HG03354 (cell line): ENCODE data around the gene HOXA9.

Experiments
- ATAC-seq: cut with Tn5 transposase; IDR thresholded peaks from one replicate; pipeline ENCODE4 v1.9.1; 2021; ENCODE audit warnings: mild to moderate bottlenecking; ENCODE audit not compliant: unreplicated experiment, poor library complexity, severe bottlenecking

The HOXA9 gene

DNA sequence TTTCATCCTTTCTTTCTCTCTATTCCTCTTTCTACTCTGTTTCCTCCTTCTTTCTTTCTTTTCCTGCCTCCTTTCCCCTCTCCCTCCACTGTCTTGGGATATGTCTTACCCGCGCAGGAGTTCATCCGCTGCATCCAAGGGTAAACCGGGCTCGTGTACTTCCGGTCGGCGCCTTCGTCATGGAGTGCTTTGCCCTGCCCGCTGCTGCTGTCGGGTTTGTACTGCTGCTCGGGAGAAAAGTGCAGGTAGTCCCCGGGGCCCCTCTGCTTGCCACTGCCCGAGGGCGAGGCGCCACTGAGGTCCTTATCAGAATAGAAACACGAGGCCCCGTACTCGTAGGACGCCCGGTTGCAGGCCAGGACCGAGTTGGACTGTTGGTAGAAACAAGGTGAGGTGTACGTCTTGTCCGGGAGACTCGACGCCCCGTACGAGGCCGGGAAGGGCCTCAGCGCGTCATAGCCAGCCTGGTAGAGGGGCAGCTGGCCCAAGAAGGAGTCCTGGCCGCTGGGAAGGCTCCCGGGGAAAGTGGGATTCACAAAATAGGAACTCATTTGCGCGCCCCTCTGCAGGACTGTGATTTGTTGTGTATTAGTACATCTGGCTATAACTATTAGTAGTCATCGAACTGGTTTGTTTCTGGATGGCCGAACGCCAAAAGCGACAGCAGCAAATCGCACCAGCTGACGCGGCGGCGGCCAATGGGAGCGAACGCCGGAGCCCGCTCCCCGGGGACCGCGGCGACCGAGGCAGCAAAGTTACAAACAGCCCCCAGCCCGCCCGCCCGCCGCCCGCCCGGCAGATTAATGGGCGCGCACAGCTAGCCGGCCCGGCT, 17.9 kb downstream of the HOXA9 start, which contains the start of gene HOXA6:
HOXA6 (minus strand) TSS at position 576 of the 832 bp plus-strand sequence; CDS start at position 551, 25 bp downstream.
- no peak for ATAC-seq

DNA sequence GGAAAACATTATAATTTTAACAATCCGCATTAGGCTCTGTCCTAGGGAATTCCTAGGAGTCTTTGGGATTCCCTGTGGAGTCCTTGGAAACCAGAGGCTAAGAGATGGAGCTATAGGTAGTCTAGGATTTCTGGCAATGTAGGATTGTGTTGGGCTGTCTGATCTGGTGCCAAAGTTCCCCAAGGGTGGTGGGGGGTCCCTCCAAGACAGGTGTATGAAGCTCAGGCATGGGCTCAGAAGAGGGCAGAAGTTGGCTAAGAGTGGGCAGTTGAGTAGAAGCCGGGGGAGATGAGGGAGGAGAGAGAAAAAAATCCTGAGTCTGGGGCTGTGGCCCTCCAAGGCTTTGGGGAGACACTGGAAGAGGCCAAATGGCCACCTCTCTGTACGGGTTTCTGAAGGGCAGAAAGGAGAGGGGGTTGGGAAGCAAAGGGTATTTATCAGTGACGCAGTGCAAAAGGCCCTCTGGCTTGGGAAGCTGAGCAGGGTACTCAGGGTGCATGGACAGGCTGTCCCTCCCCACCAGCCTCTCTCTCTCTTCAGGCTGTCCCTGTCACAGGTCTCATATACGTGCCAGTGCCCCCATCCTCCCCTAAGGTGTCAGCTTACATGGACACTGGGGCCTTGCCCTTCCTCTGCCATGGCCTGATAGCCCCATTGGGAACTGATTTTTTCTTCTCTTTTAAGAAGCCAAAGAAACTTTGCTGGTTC, 18.7 kb downstream of the HOXA9 start:
- ATAC-seq: no peak

DNA sequence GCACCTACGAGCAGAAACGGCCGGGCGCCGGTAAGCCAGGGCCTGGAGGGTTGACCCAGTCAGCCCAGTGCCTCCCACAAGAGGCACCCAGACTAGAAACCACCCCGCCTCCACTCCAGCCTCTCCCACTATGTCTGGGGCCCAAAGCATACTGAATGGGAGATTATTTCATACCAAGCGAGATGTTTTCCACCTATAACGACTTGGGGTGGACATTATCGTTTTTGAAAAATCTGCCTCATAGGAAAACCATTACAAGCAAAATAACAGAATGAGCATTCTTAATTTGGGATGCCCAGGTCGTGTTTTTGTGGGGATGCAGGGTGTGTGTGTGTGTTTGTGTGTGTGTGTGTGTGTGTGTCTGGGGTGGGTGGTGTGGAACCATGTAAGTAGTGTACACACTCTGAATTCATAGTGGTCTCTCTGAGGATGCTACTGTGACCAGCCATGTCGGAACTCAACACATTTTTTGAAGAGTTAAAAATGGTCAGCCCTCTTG, 19.4 kb downstream of the HOXA9 start:
- no peak for ATAC-seq

DNA sequence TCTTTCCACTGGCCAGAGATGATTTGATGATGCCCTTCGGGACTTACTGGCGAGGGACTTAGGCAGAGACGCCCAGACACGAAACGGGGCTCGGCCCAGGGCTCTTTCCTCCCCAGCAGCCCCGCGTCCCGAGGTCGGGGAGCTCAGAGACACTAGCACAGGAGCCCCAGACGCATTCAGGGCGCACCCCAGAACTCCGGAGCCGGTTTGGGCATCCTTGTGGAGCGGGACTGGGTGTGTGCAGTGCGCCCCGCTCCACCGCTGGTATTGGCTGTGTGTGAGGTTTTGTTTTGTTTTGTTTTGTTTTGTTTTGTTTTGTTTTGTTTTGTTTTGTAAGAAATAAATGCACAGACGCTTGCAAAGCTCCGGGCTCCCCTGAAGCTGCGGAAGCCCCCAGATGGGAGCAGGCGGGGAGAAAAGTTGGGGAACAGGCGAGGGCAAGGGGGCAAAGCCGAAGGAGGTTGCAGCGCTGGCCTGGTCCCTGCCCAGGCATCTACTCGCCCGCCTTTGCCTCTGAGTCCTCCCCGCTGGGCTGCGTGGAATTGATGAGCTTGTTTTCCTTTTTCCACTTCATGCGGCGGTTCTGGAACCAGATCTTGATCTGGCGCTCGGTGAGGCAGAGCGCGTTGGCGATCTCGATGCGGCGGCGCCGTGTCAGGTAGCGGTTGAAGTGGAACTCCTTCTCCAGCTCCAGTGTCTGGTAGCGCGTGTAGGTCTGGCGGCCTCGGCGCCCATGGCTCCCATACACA, 20.0 kb downstream of the HOXA9 start:
- no peak for ATAC-seq

DNA sequence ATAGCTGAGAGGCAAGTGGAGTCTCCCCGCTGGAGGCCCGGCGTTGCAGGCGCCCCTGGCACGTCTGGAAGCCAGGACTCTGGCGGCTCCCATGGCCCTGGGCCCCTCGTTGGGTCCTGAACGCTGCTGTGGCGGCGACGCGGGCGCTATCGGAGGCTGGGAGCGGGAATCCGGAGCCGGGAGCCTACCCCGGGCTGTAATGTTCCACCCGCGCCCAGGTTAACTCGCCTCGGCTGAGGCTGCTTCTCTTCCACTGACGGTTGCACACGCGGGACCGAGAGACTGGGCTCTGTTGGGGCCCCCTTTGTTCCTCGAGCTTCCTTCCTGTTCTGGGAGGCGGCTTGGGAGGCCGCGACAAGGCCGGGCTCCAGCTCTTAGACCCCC, 20.6 kb downstream of the HOXA9 start:
- no peak for ATAC-seq

DNA sequence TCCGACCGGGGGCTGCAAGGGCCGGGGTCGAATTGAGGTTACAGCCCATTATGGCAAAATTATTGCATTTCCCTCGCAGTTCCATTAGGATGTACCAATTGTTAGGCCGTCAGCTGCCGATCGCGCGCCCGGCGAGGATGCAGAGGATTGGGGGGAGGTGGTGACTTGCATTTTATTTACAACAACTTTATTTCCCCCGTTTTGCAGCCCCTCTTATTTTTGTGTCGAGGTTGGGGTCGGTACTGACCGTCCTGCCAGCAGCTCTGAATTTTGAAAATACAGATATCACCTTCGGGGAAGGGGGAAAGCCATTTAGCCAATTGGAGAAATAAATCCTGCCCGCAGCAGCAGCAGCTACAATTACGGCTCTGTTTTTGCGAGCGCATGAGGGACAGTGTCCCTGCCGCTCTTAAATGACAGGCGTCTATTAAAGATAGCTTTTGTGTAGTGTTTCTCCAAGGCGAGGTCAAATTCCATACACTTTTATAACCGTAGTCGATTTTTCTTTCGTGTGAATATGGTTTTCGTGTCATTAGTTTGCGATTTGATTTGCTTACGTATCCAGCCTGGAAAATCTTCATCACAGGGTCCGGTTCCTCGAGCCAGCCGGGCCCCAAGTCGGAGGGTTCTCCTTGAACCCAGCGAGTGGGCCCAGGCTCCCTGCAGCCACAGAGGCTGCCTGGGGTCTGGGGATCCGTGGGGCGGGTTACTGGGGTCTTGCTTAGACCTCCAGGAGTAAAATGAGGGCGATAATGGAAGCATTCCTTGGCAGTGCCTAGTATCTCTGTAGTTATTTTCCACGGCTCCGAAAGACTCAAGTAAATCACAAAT, 21.2 kb downstream of the HOXA9 start:
- no peak for ATAC-seq

DNA sequence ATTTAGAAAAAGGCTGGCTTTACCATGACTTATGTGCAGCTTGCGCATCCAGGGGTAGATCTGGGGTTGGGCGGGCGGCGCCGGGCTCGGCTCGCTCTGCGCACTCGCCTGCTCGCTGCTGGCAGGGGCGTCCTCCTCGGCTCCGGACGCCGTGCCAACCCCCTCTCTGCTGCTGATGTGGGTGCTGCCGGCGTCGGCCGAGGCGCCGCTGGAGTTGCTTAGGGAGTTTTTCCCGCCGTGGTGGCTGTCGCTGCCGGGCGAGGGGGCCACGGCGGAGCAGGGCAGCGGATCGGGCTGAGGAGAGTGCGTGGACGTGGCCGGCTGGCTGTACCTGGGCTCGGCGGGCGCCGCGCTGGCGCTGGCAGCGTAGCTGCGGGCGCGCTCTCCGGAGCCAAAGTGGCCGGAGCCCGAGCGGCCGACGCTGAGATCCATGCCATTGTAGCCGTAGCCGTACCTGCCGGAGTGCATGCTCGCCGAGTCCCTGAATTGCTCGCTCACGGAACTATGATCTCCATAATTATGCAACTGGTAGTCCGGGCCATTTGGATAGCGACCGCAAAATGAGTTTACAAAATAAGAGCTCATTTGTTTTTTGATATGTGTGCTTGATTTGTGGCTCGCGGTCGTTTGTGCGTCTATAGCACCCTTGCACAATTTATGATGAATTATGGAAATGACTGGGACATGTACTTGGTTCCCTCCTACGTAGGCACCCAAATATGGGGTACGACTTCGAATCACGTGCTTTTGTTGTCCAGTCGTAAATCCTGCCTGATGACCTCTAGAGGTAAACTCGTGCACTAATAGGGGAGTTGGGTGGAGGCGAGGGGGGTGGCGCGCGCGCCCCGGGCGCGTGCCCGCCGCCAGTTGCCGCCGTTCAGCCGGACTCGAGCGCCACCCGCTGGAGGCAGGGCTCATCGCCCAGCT, 22.1 kb downstream of the HOXA9 start, which contains the start of gene HOXA5:
HOXA5 (minus strand) TSS at position 659 of the 927 bp plus-strand sequence; CDS start at position 585, 74 bp downstream.
- no peak for ATAC-seq

DNA sequence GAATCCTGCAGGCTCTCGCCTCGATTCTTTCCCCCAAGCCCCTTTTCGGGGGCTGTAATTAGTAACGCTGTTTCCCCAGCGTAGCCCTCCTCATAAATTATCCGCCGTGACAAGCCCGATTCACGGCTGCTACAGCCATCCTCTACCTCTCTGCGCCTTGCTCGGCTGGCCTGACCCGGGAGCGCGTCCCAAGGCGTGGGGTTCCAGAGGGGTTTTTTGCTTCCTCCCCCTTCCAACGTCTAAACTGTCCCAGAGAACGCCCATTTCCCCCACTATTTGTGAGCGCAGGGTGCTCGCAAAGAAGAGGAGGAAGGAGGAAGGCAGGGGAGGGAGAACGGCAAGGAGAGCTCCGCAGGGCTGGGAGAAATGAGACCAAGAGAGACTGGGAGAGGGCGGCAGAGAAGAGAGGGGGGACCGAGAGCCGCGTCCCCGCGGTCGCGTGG, 22.7 kb downstream of the HOXA9 start:
- no peak for ATAC-seq

DNA sequence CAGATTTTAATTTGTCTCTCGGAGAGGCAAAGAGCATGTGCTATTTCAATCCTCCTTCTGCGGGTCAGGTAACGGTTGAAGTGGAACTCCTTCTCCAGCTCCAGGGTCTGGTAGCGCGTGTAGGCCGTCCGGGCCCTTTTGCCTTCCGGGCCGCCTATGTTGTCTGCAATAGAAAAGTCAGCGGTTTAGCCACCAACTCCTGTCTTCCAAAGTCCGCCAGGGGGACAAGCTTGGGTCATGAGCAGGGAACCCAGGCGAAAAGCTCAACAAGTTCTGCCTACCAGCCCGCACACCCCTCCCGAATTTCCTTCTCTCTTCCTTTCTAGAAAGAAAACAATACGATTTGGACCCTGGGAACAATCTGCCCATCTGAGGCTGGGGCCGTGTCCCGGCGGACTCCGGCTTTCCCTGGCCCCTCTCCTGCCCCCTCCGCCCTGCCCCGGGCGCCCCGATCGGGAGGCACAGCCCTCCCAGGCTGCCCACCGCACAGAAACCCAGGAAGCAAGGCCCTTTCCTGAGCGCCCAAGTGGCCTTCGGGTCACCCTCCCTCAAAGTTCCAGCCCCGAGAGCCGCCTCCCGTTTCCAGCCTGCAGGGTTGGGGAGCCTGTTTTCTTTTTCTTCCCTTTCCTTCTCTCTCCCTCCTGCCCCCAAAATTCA, 23.3 kb downstream of the HOXA9 start:
- ATAC-seq: no peak

DNA sequence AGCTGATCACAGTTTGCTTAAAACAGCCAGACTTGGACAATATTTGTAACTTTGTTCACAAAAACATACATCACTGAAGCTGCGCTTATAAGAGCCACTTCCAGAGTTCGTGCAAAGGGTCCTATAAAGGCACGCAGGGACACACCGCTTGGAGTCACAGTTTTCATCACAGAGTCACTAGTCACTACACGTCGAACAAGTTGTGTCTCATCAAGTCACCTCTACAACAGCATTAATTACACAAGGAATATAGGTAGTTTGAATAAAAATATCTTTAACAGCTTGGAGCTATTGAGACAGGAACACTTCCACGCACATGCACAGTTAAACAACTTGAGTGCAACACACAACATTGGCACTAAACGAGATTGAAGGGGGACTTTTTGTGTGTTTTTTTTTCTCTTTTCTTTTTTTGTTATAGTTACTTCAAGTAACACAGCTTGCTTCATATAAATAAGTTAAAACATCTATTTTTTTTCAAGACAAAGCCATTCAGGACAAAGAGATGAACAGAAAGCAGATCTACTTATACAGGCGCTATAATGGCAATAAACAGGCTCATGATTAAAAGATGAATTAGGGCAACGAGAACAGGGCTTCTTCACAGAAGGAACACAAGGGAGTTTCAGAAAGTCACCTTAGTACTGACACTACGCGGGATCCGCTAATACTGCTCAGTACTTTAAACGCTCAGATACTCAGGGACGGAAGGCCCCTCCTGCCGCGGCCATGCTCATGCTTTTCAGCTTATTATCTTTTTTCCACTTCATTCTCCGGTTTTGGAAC, 24.0 kb downstream of the HOXA9 start:
- ATAC-seq: no peak

DNA sequence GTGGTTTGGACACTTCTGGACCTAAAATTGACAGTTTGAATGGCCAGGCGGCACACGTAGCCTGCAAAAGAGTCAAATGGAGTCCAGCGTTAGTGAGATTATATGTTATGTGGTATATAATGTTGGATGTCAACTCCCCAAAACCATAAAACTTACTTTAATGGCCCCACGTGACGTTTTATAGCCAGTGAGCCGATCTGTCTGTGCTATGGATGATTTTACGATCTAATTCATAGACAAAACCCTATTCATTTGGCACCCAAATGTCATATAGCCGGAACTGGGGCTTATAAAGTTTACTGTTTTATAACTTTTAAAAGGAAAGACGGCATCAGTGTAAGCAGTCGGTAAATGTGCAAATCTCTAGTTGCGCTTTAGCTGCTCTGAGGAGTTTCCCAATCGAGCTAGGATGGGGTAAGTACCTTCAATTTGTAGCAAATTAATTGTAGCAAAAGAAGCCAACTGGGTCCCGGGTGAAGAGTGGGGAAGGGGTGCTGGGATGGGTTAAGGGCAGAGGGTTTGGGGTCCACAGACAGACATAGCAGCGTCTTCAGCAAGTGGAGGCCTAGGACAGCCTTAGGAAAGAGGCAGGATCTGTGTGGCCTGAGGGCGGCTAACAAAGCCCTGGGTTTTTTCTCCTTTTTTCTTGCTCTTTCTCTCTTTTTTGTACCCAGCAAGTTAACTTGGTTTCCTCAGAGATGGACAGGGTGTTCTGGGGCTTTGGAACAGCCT, 25.0 kb downstream of the HOXA9 start:
- ATAC-seq: no peak

DNA sequence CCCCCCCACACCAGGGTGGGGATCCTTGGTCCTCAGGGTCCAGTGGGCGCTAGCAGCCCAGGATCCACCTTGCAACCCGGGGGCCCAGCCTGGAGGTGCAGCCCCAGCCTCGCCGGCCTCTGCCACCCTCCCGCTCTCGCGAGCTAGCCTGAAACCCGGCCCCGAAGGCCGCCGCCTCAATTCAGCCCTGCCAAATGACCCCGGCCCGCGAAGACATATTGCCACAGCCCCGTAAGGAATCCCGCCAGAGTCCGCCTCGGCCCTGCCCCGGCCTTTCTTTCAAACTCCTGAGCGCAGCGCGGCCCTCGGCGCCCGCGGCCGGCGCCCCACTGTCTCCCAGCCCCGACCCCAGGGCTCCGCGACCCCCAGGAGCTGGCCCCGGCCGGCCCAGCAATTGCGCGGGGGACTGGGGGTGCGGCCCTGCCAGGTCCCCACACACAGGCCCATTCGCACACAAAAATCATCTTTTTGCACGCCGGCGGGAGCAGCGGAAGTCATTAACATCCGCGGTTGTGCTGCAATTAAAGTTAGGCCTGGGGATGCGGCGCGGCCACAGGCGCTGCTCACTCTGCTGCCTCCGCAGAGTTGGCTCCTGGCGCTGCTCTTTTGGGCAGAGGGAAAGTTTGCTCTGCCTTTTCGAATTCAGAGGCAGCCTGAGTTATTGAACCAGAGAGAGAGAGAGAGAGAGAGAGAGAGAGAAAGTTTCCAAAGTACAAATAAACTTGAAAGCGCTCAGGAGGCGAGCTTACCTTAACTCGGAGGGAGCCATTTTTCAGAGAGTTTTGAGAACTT, 25.8 kb downstream of the HOXA9 start:
- no peak for ATAC-seq

DNA sequence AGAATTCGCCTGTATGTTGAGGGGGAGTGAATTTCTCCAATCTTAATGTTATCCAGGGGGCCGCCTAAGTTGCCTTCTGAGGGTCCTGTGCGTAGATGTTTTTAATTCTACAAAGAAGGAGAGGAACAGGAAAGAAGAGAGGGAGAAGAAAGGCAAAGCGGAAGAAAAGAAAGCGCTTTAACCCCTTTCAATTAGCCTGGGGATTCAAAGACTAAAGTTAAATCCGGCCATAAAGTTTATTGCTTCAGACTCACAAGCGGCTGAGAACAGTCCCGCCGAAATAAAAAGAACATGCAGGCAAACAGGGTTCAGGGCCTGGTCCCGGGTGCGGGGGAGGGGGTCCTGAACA, 26.4 kb downstream of the HOXA9 start:
- no peak for ATAC-seq

DNA sequence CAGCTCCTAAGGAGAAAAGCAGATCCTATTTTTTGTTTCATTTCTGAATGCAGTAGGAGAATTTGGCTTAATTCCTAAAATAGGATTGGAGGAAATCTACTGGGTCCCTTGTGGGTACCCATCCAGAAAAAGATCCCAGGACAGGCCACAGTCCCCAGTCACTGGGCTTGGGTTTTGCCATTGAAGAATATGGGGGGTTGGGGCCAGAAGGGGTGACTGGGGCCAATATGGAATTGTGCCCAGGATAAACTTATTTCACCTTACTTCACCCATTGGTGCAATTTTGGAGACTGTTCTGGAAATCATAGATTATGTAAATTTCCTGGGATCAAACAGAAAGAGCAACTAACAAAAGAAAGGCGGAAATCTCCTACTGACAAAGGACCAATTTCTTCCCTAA, 26.9 kb downstream of the HOXA9 start:
- ATAC-seq: no peak

DNA sequence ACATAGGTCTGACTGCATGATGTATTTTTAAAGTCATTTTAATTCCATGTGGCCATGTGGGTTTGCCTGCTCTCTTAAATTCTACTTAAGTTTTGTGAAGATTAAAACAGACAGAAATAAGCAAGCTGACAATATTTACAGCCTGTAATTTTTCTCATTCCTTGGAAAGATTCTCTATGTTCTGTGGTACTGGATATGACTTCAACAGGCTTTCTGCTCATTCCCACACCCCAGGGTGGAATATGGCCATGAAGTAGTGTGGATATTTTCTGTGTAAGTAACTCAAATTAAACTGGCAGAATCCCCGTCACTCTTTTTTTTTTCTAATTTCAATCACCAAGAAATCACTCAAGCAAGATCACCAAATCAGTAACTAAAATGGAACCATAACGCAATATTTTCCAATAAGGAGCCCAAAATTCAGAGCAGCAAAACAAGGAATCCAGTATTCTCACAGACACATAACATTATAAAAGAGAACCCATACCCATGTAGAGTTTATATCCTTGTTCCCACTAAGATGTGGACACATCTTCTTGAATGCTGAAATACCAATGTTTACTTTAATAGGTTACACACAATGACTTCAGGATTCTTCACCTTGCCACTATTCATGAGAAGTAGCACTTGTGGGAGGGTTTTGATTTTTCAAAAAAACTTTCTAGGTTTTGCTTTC, 27.6 kb downstream of the HOXA9 start:
- ATAC-seq: no peak
